Activated naive CD8-positive, alpha-beta T cell treated with anti-CD3 and anti-CD28 coated beads, Interleukin-2, amount 10 ng/mL, durations not matched to agents 7 days and 5 days (primary cell): ENCODE results near the gene COL19A1. TPM values are rescaled to one million over a fixed set of nuclear protein-coding genes. Genes with fewer than 3 reads are reported as not detected.
"Not testable (repeated sequence)": the region's sequence is repeated elsewhere in the genome, so short reads cannot be mapped to it uniquely, and the experiment has no call there.

Source experiments
- ATAC-seq: fragments of 150-1000 bp; cut with Tn5 transposase; one replicate; pipeline ENCODE4 v1.10.0; 2021; ENCODE audit warnings: low read depth, moderate library complexity
- POLR2A ChIA-PET: fragments of 350-600 bp; sonication (Branson Sonifier 250); formaldehyde crosslinking; loops from one replicate; lab custom pipeline; 2021; ENCODE audit warnings: antibody characterized with exemption; lab: Charles Lee
- DNase-seq: peaks from one replicate; pipeline ENCODE4 v3.0.0; 2021
- H3K27ac Mint-ChIP-seq: one replicate; pipeline ENCODE4 v1.8.0; 2022; ENCODE audit warnings: mild to moderate bottlenecking, mixed read lengths
- H3K27me3 Mint-ChIP-seq: one replicate; pipeline ENCODE4 v1.8.0; 2022; ENCODE audit warnings: mild to moderate bottlenecking, moderate library complexity, mixed read lengths
- H3K36me3 Mint-ChIP-seq: one replicate; pipeline ENCODE4 v1.8.0; 2021; ENCODE audit warnings: mild to moderate bottlenecking, mixed read lengths
- H3K4me1 Mint-ChIP-seq: one replicate; pipeline ENCODE4 v1.8.0; 2021; ENCODE audit warnings: mixed read lengths
- H3K4me3 Mint-ChIP-seq: one replicate; pipeline ENCODE4 v1.8.0; 2022; ENCODE audit warnings: mild to moderate bottlenecking, moderate library complexity, mixed read lengths
- H3K9me3 Mint-ChIP-seq: one replicate; pipeline ENCODE4 v1.8.0; 2021; ENCODE audit warnings: mixed read lengths
- total RNA-seq, 2 experiments: library from RNA; stranded (reverse); gene quantifications; one replicate each; pipeline ENCODE4 v1.2.3, GENCODE V29; 2021

COL19A1 gene
- total RNA-seq, 2 experiments from 2014 or later = 0.06 TPM

DNA sequence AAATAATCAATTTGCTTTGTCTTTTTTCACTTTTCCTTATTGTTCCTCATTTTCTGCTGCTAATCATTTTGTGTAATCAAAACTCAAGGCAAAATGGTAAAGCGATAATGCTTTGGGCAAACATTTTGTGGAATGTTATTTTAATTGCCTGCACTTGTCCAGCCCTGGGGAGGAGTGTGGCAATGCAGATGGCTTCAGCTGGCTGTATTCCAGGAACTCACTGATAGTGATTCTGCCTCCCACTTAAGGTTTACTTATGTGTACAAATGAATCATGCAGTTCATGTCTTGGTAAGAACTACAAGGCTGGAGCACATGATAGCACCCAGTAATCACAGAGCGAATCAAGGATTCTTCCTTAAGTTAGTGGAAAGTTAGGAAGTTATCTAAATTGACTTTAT, 107.8 kb downstream of the COL19A1 start:
- no peak overlapping the region for H3K4me3 Mint-ChIP-seq
- no peaks in the 10 kb centered on the region for H3K9me3 Mint-ChIP-seq
- no peak for ATAC-seq
- POLR2A ChIA-PET = no interaction called here
- no peaks in the 10 kb centered on the region for H3K36me3 Mint-ChIP-seq
- peaks cover 4% of the 10 kb centered on the region for H3K27me3 Mint-ChIP-seq
- no peak for DNase-seq
- no peak overlapping the region for H3K27ac Mint-ChIP-seq
- H3K4me1 Mint-ChIP-seq = no peaks in the 10 kb centered on the region

DNA sequence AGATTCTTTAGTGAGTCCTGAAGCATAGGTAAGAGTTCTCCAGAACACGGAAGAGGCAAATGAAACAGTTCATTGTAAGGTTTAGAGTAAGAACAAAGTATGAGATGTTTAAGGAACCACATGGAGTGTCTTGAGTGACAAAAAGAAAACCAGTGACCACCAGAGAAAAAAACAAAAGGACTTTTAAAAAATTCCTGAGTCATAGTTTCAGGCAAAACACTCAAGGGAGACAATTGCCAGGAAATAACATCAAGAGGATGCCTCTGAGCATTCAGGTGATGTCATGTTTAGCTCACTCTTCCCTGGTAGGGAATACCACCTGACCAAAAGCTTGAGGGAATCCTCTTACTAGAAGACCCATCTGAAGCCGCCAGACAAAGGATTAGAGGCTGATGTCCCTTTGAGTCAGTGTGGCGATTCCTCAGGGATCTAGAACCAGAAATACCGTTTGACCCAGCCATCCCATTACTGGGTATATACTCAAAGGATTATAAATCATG, 110.3 kb downstream of the COL19A1 start:
- H3K9me3 Mint-ChIP-seq = no peaks in the 10 kb centered on the region
- no peak overlapping the region for H3K27ac Mint-ChIP-seq
- no peaks in the 10 kb centered on the region for H3K4me1 Mint-ChIP-seq
- POLR2A ChIA-PET = no interaction called here
- ATAC-seq (no peak), DNase-seq (no peak)
- peaks cover 7% of the 10 kb centered on the region for H3K27me3 Mint-ChIP-seq
- H3K36me3 Mint-ChIP-seq = no peaks in the 10 kb centered on the region
- H3K4me3 Mint-ChIP-seq = no peak overlapping the region

DNA sequence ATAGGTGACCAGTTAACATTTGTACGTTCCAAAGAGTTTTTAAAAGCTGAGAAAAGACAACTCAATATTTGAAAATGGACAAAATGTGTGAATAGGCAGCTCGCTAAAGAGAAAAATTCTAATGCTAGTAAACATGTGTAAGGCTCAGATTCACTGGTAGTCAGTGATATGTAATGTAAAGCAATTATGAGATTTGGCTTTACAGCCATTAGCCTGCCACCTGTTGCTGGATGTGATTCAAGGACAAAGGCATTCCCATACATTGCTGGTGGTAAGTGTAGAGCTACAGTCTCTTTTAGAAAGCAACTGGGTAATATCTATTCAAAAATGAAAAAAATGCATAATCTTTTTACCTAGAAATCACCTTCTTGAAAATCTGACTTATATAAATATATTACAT, 114.3 kb downstream of the COL19A1 start:
- H3K9me3 Mint-ChIP-seq = no peaks in the 10 kb centered on the region
- no peaks in the 10 kb centered on the region for H3K4me1 Mint-ChIP-seq
- H3K27ac Mint-ChIP-seq = no peak overlapping the region
- no peak for DNase-seq
- H3K4me3 Mint-ChIP-seq = no peak overlapping the region
- ATAC-seq = no peak
- peaks cover 12% of the 10 kb centered on the region for H3K27me3 Mint-ChIP-seq
- POLR2A ChIA-PET = no interaction called here
- H3K36me3 Mint-ChIP-seq = no peaks in the 10 kb centered on the region

DNA sequence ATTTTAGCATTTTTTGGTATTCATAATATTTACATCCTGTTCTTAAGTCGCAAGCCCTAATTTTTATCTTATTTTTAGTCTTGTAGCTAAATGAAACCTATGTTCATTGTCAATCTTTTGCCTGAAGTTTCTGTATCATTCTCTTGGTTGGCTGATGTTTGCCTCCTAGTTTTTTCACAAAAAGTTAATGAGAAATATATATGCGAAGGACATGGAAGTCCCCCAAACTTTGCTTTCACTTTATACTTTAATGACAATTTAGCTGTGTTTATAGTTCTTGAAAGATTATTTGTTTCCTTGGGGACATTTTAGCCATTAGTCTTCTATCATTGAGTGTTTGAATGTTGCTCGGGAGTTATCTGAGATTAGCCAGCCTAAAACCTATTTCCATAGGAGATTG, 118.2 kb downstream of the COL19A1 start:
- peaks cover 10% of the 10 kb centered on the region for H3K27me3 Mint-ChIP-seq
- DNase-seq (no peak), ATAC-seq (no peak)
- H3K9me3 Mint-ChIP-seq = no peaks in the 10 kb centered on the region
- H3K27ac Mint-ChIP-seq = no peak overlapping the region
- POLR2A ChIA-PET = no interaction called here
- H3K4me1 Mint-ChIP-seq = no peaks in the 10 kb centered on the region
- no peaks in the 10 kb centered on the region for H3K36me3 Mint-ChIP-seq
- H3K4me3 Mint-ChIP-seq = no peak overlapping the region

DNA sequence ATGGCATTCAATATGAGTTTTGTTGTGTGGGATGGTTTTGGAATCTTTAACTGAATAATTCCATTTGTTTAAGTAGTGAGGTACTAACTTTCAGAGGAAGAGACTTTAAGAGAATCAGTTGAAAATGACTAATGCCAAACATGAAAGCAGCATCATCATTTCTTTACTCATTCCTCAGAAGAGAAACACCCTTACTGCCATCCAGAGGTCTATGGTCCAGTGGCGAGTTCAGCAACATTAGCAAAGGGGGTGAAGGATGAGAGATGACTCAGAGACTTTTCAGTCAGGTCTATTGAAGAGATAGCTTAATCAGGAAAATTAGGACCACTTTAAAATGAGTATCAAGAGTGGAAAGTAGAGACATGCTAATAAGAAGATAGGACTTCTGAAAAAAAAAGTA, 118.8 kb downstream of the COL19A1 start:
- ATAC-seq (no peak), DNase-seq (no peak)
- Mint-ChIP-seq H3K27me3 (peaks cover 10% of the 10 kb centered on the region), H3K27ac (no peak overlapping the region), H3K36me3 (no peaks in the 10 kb centered on the region), H3K4me1 (no peaks in the 10 kb centered on the region), H3K4me3 (no peak overlapping the region), H3K9me3 (no peaks in the 10 kb centered on the region)
- POLR2A ChIA-PET = no interaction called here

DNA sequence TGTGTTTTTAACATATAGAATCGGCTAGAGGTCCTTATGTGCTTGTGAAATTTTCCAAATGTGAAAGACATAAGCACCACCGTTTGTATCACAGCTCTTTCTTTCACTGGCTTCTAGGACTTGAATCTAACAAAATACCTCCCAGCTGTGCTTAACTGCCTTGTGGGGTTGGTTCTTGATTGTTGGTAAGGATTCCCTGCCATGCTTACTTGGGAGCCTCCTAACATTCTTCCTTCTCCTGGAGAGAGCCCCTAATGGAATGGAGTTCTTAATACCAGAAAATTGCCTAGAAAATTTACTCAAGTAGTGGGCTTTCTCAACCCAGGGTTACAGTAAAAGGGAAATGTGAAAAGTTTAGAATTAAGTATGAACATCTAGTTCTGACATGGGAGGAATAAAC, 121.2 kb downstream of the COL19A1 start:
- ATAC-seq (no peak), DNase-seq (no peak)
- Mint-ChIP-seq H3K4me1 (no peaks in the 10 kb centered on the region), H3K4me3 (no peak overlapping the region), H3K36me3 (no peaks in the 10 kb centered on the region), H3K27me3 (peaks cover 2% of the 10 kb centered on the region), H3K27ac (no peak overlapping the region), H3K9me3 (no peaks in the 10 kb centered on the region)
- POLR2A ChIA-PET = no interaction called here

DNA sequence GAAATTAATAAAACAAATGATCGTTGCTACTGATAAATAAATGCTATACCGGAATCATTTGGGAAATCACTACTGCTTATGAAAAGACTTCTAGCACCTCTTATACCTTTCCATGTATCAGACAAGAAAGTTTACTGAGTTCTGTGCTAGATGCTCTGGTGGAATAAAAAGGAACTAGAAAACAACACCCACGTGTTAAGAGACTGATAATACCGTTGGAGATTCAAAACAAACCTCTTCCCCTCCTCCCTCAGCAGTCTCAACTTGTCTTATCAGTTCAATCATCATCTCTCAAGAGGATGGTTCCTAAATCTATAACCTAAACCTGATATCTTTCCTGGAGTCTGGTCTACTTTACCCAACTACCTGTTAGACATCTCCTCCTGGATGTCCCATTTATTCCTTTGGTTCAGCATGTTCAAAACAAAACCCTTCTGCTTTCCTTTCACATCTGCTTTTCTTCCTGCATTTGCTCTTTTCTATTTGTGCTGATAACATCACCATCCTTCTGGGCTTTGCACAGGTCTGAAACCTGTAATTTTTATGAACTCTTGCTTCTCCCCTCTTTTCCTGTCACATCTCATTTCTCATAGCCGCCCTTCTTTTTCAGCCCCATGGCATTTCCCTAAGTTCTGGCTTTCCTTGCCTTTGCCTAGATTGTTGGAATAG, 122.2 kb downstream of the COL19A1 start:
- Mint-ChIP-seq H3K9me3 (no peaks in the 10 kb centered on the region), H3K27me3 (peaks cover 8% of the 10 kb centered on the region), H3K27ac (no peak overlapping the region), H3K4me1 (no peaks in the 10 kb centered on the region), H3K4me3 (no peak overlapping the region), H3K36me3 (no peaks in the 10 kb centered on the region)
- no peak for DNase-seq
- POLR2A ChIA-PET = no interaction called here
- no peak for ATAC-seq

DNA sequence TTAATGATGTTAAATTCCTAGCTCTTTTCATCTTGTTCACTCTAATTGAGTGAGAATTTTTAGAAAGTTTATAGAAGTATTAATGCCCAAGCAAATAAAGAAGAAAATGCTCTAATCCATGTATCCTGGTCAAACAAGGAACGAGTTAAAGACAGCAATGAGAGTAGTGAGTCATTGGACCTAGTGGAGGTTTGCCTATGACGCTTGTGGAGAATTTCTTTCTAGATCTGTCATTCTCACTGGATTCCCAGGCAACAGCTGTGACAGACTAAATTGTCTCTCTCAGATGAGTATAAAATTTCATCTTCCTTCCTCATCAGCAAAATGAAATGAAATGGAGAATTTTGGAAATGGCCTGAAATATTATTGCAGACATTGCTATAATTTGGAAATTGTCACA, 127.9 kb downstream of the COL19A1 start:
- POLR2A ChIA-PET = no interaction called here
- no peak for ATAC-seq
- DNase-seq = no peak
- H3K27ac Mint-ChIP-seq = no peak overlapping the region
- H3K27me3 Mint-ChIP-seq = peaks cover 12% of the 10 kb centered on the region
- H3K4me3 Mint-ChIP-seq = no peak overlapping the region
- no peaks in the 10 kb centered on the region for H3K4me1 Mint-ChIP-seq
- no peaks in the 10 kb centered on the region for H3K9me3 Mint-ChIP-seq
- no peaks in the 10 kb centered on the region for H3K36me3 Mint-ChIP-seq

DNA sequence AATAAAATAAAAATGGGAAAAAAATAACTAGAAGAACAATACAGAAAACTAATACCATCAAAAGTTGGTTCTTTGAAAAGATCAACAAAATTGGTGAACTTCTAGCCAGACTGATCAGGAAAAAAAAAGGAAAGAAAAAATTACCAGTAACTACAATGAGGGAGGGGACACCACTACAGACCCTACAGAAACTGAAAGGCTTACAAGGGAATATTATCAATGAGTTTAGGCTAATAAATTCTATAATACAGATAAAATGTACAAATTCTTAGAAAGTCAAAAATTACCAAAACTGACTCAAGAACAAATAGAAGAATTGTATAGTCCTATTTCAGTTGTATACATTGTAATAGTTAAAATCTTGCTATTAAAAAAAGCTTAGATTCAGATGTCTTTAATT, 141.8 kb downstream of the COL19A1 start:
- POLR2A ChIA-PET = no interaction called here
- ATAC-seq = no peak
- Mint-ChIP-seq H3K27ac (no peak overlapping the region), H3K36me3 (no peaks in the 10 kb centered on the region), H3K4me1 (no peaks in the 10 kb centered on the region), H3K9me3 (peaks cover 5% of the 10 kb centered on the region), H3K27me3 (no peaks in the 10 kb centered on the region), H3K4me3 (no peak overlapping the region)
- DNase-seq = no peak

DNA sequence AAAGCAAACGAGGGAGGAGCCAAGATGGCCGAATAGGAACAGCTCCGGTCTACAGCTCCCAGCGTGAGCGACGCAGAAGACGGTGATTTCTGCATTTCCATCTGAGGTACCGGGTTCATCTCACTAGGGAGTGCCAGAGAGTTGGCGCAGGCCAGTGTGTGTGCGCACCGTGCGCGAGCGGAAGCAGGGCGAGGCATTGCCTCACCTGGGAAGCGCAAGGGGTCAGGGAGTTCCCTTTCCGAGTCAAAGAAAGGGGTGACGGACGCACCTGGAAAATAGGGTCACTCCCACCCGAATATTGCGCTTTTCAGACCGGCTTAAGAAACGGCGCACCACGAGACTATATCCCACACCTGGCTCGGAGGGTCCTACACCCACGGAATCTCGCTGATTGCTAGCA, 144.0 kb downstream of the COL19A1 start:
- DNase-seq, H3K27ac Mint-ChIP-seq, H3K4me3 Mint-ChIP-seq, H3K36me3 Mint-ChIP-seq, H3K4me1 Mint-ChIP-seq, ATAC-seq, H3K9me3 Mint-ChIP-seq, POLR2A ChIA-PET, H3K27me3 Mint-ChIP-seq: not testable (repeated sequence)

DNA sequence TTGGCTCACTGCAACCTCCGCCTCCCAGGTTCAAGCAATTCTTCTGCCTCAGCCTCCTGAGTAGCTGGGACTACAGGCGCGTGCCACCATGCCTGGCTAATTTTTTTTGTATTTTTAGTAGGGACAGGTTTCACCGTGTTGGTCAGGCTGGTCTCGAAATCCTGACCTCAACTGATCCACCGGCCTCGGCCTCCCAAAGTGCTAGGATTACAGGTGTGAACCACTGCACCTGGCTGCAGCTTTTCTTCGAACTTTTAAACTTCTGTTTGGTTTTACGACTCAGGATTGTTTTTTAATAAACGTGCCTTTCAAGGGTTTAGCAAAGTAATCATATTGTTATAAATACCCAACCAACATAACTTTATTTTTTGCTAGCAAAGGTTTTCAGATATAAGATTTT, 156.8 kb downstream of the COL19A1 start:
- H3K27me3 Mint-ChIP-seq, H3K4me1 Mint-ChIP-seq, ATAC-seq, H3K9me3 Mint-ChIP-seq, H3K36me3 Mint-ChIP-seq, H3K27ac Mint-ChIP-seq, H3K4me3 Mint-ChIP-seq, DNase-seq, POLR2A ChIA-PET: not testable (repeated sequence)

DNA sequence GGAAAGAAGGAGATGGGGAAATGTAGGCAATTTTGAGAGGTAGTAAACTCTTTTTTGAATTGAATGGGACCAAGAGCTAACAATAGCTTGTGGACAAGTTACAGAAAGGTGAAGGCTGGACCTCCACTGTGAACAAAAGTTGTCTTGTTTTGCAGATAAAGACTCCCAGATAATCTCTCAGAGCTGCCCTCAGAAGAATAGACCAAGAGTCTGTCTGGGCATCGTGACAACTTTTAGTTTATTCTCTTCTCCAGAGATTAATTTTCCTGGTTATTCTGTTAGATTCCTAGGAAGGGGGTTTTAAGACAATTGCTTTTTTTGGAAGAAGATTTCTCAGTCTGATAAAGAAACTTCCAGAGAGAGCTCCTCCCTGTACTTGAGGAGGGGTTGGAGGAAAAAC, 161.9 kb downstream of the COL19A1 start:
- Mint-ChIP-seq H3K27ac (no peak overlapping the region), H3K27me3 (peaks cover 7% of the 10 kb centered on the region), H3K4me3 (no peak overlapping the region), H3K36me3 (no peaks in the 10 kb centered on the region), H3K9me3 (no peaks in the 10 kb centered on the region), H3K4me1 (no peaks in the 10 kb centered on the region)
- POLR2A ChIA-PET = no interaction called here
- DNase-seq (no peak), ATAC-seq (no peak)

DNA sequence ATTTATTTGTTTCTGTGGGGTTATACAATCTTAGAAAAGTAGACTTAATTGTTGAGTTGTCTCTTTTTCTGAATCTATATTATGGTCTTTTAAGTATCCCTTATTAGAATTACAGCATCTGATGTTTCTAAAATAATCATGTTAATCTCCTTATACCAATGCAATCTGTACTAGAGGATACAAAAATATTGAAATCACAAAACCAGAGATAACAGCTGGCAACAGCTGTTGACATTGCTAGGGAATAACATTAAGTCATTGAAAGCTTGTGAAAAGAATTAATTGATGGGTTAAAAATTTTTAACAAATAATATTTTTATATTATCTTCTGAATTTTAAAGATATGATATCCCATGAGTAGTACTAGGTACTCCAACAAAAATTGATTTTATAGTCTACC, 162.6 kb downstream of the COL19A1 start:
- H3K9me3 Mint-ChIP-seq = no peaks in the 10 kb centered on the region
- no peaks in the 10 kb centered on the region for H3K4me1 Mint-ChIP-seq
- no peak overlapping the region for H3K4me3 Mint-ChIP-seq
- H3K36me3 Mint-ChIP-seq = no peaks in the 10 kb centered on the region
- DNase-seq (no peak), ATAC-seq (no peak)
- H3K27ac Mint-ChIP-seq = no peak overlapping the region
- H3K27me3 Mint-ChIP-seq = peaks cover 7% of the 10 kb centered on the region
- POLR2A ChIA-PET = no interaction called here

DNA sequence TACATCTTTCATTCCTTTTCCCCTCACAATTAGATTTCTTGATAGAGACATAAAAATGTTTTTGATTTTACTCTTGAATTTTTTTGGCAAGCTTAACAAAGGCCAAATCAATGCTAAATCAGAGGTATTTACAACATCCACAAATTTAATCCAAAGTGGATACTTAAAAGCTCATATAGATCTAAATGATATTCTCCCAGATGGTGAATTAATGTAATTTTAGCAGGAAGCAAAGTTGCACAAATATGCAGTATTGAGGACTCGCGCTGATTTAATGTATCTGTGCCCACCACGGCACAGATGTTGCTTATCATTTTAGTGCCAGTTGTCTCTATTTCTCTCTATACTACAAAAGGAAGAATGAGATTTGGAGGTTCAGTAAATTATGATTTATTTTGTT, 167.4 kb downstream of the COL19A1 start:
- H3K27ac Mint-ChIP-seq = no peak overlapping the region
- POLR2A ChIA-PET = no interaction called here
- peaks cover 10% of the 10 kb centered on the region for H3K27me3 Mint-ChIP-seq
- H3K4me3 Mint-ChIP-seq = no peak overlapping the region
- ATAC-seq (no peak), DNase-seq (no peak)
- no peaks in the 10 kb centered on the region for H3K36me3 Mint-ChIP-seq
- H3K9me3 Mint-ChIP-seq = no peaks in the 10 kb centered on the region
- no peaks in the 10 kb centered on the region for H3K4me1 Mint-ChIP-seq

DNA sequence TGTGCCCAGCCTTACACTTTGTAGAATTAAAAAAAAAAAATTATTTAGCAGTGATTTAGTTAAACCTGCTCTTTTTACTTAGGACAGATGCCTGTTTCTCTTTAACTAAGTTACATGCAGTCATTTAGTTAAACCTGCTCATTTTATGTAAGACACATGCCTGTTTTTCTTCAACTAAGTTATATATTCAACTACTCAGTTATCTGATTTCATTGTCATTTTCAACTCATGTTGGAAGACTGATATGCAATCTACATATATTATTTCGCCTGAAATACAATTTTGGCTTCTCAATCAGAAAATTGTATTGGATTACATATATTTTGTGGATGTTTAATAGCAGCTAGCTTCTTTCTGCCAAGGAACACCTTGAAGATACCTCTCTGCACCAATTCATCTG, 171.1 kb downstream of the COL19A1 start:
- no peak for DNase-seq
- no peak for ATAC-seq
- Mint-ChIP-seq H3K4me3 (no peak overlapping the region), H3K36me3 (no peaks in the 10 kb centered on the region), H3K9me3 (no peaks in the 10 kb centered on the region), H3K27me3 (peaks cover 3% of the 10 kb centered on the region), H3K4me1 (no peaks in the 10 kb centered on the region), H3K27ac (no peak overlapping the region)
- POLR2A ChIA-PET = no interaction called here
